SW 1271 (cell line): ENCODE measurements around the gene TCN2.
"Not testable (repeated sequence)": the region's sequence is repeated elsewhere in the genome, so short reads cannot be mapped to it uniquely, and the experiment has no call there.

Experiments
- DNase-seq, 2 experiments: peaks; one replicate each; lab custom pipeline; 2025; lab: John Stamatoyannopoulos, UW

The TCN2 gene

GRCh38 chr22:30648825-30649224 lies 41.9 kb downstream of the TCN2 start:
- no peak for DNase-seq

GRCh38 chr22:30649430-30650007 lies 42.5 kb downstream of the TCN2 start:
- DNase-seq = peak; percentile 49 to 78

- DNase-seq = no peak
These were observed 43.6 kb downstream of the TCN2 start for GRCh38 chr22:30650508-30651116.

- no peak for DNase-seq
These were observed 45.9 kb downstream of the TCN2 start for GRCh38 chr22:30652852-30653251.

- DNase-seq = no peak
These were observed 47.4 kb downstream of the TCN2 start for GRCh38 chr22:30654361-30654760.

GRCh38 chr22:30655532-30655931 lies 48.6 kb downstream of the TCN2 start:
- DNase-seq = no peak

- DNase-seq = no peak
These were observed 55.1 kb downstream of the TCN2 start for GRCh38 chr22:30662040-30662439.

- no peak for DNase-seq
These were observed 57.8 kb downstream of the TCN2 start for GRCh38 chr22:30664798-30665197.

- no peak for DNase-seq
These were observed 58.3 kb downstream of the TCN2 start for GRCh38 chr22:30665266-30665665.

GRCh38 chr22:30665786-30666185 lies 58.8 kb downstream of the TCN2 start:
- DNase-seq = no peak

GRCh38 chr22:30667107-30667493 lies 60.1 kb downstream of the TCN2 start:
- no peak for DNase-seq

GRCh38 chr22:30667494-30668385 lies 60.8 kb downstream of the TCN2 start, which contains the start of gene DUSP18:
Gene DUSP18 (minus strand): TSS chr22:30667875. CDS start chr22:30664003, 3,872 bp downstream.
- peak; percentile 60 to 84 for DNase-seq

- DNase-seq = no peak
These were observed 61.4 kb downstream of the TCN2 start for GRCh38 chr22:30668386-30668710.

- DNase-seq = no peak
These were observed 64.1 kb downstream of the TCN2 start for GRCh38 chr22:30671071-30671470.

GRCh38 chr22:30673136-30673535 lies 66.2 kb downstream of the TCN2 start:
- no peak for DNase-seq

- DNase-seq = no peak
These were observed 67.5 kb downstream of the TCN2 start for GRCh38 chr22:30674482-30674881.

GRCh38 chr22:30675436-30675835 lies 68.5 kb downstream of the TCN2 start:
- no peak for DNase-seq

GRCh38 chr22:30676565-30676964 lies 69.6 kb downstream of the TCN2 start:
- not testable (repeated sequence) for DNase-seq
